Central memory CD8-positive, alpha-beta T cell (primary cell): ENCODE data around the gene MAGI1.

Source experiments
- ATAC-seq: fragments of 150-1000 bp; cut with Tn5 transposase; replicated peaks from 2 replicates; pipeline ENCODE4 v1.10.0; 2022; ENCODE audit warnings: mild to moderate bottlenecking, moderate FRiP score, moderate number of reproducible peaks; ENCODE audit not compliant: poor library complexity, severe bottlenecking; ENCODE audit errors: extremely low read depth
- DNase-seq, 2 donors: peaks; one replicate each; pipeline ENCODE4 v3.0.0; 2021; ENCODE audit warnings: low spot score in 2 of 2
- H3K27ac Mint-ChIP-seq: one replicate; pipeline ENCODE4 v1.8.0; 2022; ENCODE audit warnings: low read depth, mild to moderate bottlenecking, moderate library complexity, mixed read lengths
- H3K27me3 Mint-ChIP-seq: one replicate; pipeline ENCODE4 v1.8.0; 2022; ENCODE audit warnings: mixed read lengths
- H3K36me3 Mint-ChIP-seq: one replicate; pipeline ENCODE4 v1.8.0; 2022; ENCODE audit warnings: mild to moderate bottlenecking, moderate library complexity, mixed read lengths; ENCODE audit not compliant: insufficient read depth
- H3K4me1 Mint-ChIP-seq: one replicate; pipeline ENCODE4 v1.8.0; 2022; ENCODE audit warnings: mixed read lengths
- H3K4me3 Mint-ChIP-seq: one replicate; pipeline ENCODE4 v1.8.0; 2022; ENCODE audit warnings: mild to moderate bottlenecking, moderate library complexity, mixed read lengths
- H3K9me3 Mint-ChIP-seq: one replicate; pipeline ENCODE4 v1.8.0; 2022; ENCODE audit warnings: mixed read lengths

The MAGI1 gene

GRCh38 chr3:65955792-65956477 lies 82.8 kb downstream of the MAGI1 start:
- Mint-ChIP-seq H3K4me3 (no peak overlapping the region), H3K27ac (no peak overlapping the region), H3K36me3 (no peaks in the 10 kb centered on the region), H3K9me3 (no peaks in the 10 kb centered on the region), H3K4me1 (no peaks in the 10 kb centered on the region), H3K27me3 (no peaks in the 10 kb centered on the region)
- DNase-seq = no peak
- ATAC-seq = no peak

- ATAC-seq (no peak), DNase-seq (no peak)
- no peak overlapping the region for H3K4me3 Mint-ChIP-seq
- H3K36me3 Mint-ChIP-seq = no peaks in the 10 kb centered on the region
- no peaks in the 10 kb centered on the region for H3K9me3 Mint-ChIP-seq
- H3K27ac Mint-ChIP-seq = no peak overlapping the region
- H3K27me3 Mint-ChIP-seq = no peaks in the 10 kb centered on the region
- no peaks in the 10 kb centered on the region for H3K4me1 Mint-ChIP-seq
Measured at GRCh38 chr3:65953881-65954733, 84.6 kb downstream of the MAGI1 start.

- Mint-ChIP-seq H3K36me3 (no peaks in the 10 kb centered on the region), H3K27ac (no peak overlapping the region), H3K9me3 (no peaks in the 10 kb centered on the region), H3K4me1 (no peaks in the 10 kb centered on the region), H3K27me3 (no peaks in the 10 kb centered on the region), H3K4me3 (no peak overlapping the region)
- DNase-seq (no peak), ATAC-seq (no peak)
Measured at GRCh38 chr3:65953301-65953812, 85.4 kb downstream of the MAGI1 start.

- Mint-ChIP-seq H3K27me3 (no peaks in the 10 kb centered on the region), H3K36me3 (no peaks in the 10 kb centered on the region), H3K4me1 (no peaks in the 10 kb centered on the region), H3K27ac (no peak overlapping the region), H3K9me3 (no peaks in the 10 kb centered on the region), H3K4me3 (no peak overlapping the region)
- DNase-seq (no peak), ATAC-seq (no peak)
Measured at GRCh38 chr3:65952842-65953241, 85.9 kb downstream of the MAGI1 start.

- ATAC-seq = no peak
- Mint-ChIP-seq H3K36me3 (no peaks in the 10 kb centered on the region), H3K27me3 (no peaks in the 10 kb centered on the region), H3K27ac (no peak overlapping the region), H3K9me3 (no peaks in the 10 kb centered on the region), H3K4me3 (no peak overlapping the region), H3K4me1 (no peaks in the 10 kb centered on the region)
- no peak for DNase-seq
Measured at GRCh38 chr3:65951836-65952505, 86.7 kb downstream of the MAGI1 start.

- no peaks in the 10 kb centered on the region for H3K36me3 Mint-ChIP-seq
- no peaks in the 10 kb centered on the region for H3K9me3 Mint-ChIP-seq
- no peaks in the 10 kb centered on the region for H3K4me1 Mint-ChIP-seq
- H3K27ac Mint-ChIP-seq = no peak overlapping the region
- no peaks in the 10 kb centered on the region for H3K27me3 Mint-ChIP-seq
- no peak for DNase-seq
- ATAC-seq = no peak
- no peak overlapping the region for H3K4me3 Mint-ChIP-seq
Measured at GRCh38 chr3:65950340-65951326, 88.1 kb downstream of the MAGI1 start.

- Mint-ChIP-seq H3K27ac (no peak overlapping the region), H3K36me3 (no peaks in the 10 kb centered on the region), H3K4me1 (no peaks in the 10 kb centered on the region), H3K27me3 (no peaks in the 10 kb centered on the region), H3K9me3 (no peaks in the 10 kb centered on the region), H3K4me3 (no peak overlapping the region)
- ATAC-seq (no peak), DNase-seq (no peak)
Measured at GRCh38 chr3:65948841-65949573, 89.7 kb downstream of the MAGI1 start.

- no peak overlapping the region for H3K27ac Mint-ChIP-seq
- no peaks in the 10 kb centered on the region for H3K4me1 Mint-ChIP-seq
- ATAC-seq (no peak), DNase-seq (no peak)
- no peaks in the 10 kb centered on the region for H3K36me3 Mint-ChIP-seq
- no peak overlapping the region for H3K4me3 Mint-ChIP-seq
- no peaks in the 10 kb centered on the region for H3K9me3 Mint-ChIP-seq
- no peaks in the 10 kb centered on the region for H3K27me3 Mint-ChIP-seq
Measured at GRCh38 chr3:65946438-65946837, 92.3 kb downstream of the MAGI1 start.

GRCh38 chr3:65945953-65946352 lies 92.8 kb downstream of the MAGI1 start:
- no peak overlapping the region for H3K4me3 Mint-ChIP-seq
- H3K27me3 Mint-ChIP-seq = no peaks in the 10 kb centered on the region
- H3K27ac Mint-ChIP-seq = no peak overlapping the region
- H3K9me3 Mint-ChIP-seq = no peaks in the 10 kb centered on the region
- H3K4me1 Mint-ChIP-seq = no peaks in the 10 kb centered on the region
- no peak for DNase-seq
- H3K36me3 Mint-ChIP-seq = no peaks in the 10 kb centered on the region
- ATAC-seq = no peak

- ATAC-seq = no peak
Measured at GRCh38 chr3:65945480-65945879, 93.2 kb downstream of the MAGI1 start.

GRCh38 chr3:65944252-65944651 lies 94.5 kb downstream of the MAGI1 start:
- Mint-ChIP-seq H3K9me3 (no peaks in the 10 kb centered on the region), H3K27ac (no peak overlapping the region), H3K27me3 (no peaks in the 10 kb centered on the region), H3K36me3 (no peaks in the 10 kb centered on the region), H3K4me3 (no peak overlapping the region), H3K4me1 (no peaks in the 10 kb centered on the region)
- ATAC-seq (no peak), DNase-seq (no peak)

More at GRCh38 chr3:65945480-65945879, 93.2 kb downstream of the MAGI1 start:
- no peak for DNase-seq
- no peaks in the 10 kb centered on the region for H3K4me1 Mint-ChIP-seq
- no peaks in the 10 kb centered on the region for H3K36me3 Mint-ChIP-seq
- H3K4me3 Mint-ChIP-seq = no peak overlapping the region
- H3K27me3 Mint-ChIP-seq = no peaks in the 10 kb centered on the region
- no peaks in the 10 kb centered on the region for H3K9me3 Mint-ChIP-seq
- no peak overlapping the region for H3K27ac Mint-ChIP-seq
